VCaP (cell line): ENCODE data around the gene ITGA2.

Experiments
- H3K27ac ChIP-seq: fragments of 450-650 bp; 2 replicates; pipeline ENCODE4 v1.5.1; 2017
- CTCF ChIP-seq: fragments of 450-650 bp; conservative IDR thresholded peaks from 2 replicates; pipeline ENCODE4 v1.5.1; 2017; ENCODE audit warnings: mild to moderate bottlenecking, moderate library complexity

The ITGA2 gene

DNA sequence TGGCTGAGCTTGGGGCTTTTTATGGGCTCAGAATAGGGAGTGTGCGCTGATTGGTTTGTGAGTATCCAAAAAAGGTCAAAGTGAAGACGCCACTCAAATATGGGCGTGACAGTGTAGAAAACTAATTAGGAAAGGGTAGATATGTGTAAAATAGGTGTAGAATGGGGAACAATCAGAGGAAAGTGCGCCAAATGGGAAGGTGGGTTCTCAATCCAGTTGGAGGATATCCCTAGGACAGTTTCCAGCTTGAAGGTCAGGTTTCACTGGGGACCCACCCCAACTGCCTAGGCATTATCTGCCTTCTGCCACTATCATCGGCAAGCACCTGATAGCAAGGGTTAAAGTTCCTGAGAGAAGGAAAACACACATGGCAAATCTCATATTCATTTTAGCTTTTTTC, 129.7 kb downstream of the ITGA2 start:
- no peak for TF ChIP-seq CTCF
- no peak overlapping the region for H3K27ac ChIP-seq

- no peak overlapping the region for H3K27ac ChIP-seq
- TF ChIP-seq CTCF, result no peak
These were observed 131.0 kb downstream of the ITGA2 start for GRCh38 chr5:53120165-53120564.

GRCh38 chr5:53123702-53124101, 134.6 kb downstream of the ITGA2 start:
- peak; percentile 43 for TF ChIP-seq CTCF
- H3K27ac ChIP-seq, result no peak overlapping the region

GRCh38 chr5:53126521-53126920, 137.4 kb downstream of the ITGA2 start:
- TF ChIP-seq CTCF, result no peak
- no peak overlapping the region for H3K27ac ChIP-seq

DNA sequence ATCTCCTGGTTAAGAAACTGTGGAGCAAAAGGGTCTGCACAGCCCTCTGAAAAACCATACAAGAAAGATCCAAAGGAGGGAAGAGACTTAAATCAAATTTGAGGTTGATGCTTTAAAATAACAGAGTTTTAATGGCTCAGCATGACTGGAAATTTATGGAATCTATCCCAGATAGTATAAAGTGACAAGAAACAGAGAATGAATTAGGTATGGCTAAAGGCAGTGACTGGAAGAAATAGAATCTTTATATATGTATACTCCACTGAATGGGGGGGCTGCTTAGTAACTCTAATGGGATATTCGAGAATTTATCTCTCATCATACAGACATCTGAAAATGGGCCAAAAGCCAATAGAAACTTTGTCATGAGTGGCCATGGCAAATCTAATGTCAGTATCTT, 138.0 kb downstream of the ITGA2 start:
- H3K27ac ChIP-seq, result no peak overlapping the region
- TF ChIP-seq CTCF, result no peak

- no peak overlapping the region for H3K27ac ChIP-seq
- TF ChIP-seq CTCF, result no peak
These were observed 139.3 kb downstream of the ITGA2 start for GRCh38 chr5:53128481-53128880.

DNA sequence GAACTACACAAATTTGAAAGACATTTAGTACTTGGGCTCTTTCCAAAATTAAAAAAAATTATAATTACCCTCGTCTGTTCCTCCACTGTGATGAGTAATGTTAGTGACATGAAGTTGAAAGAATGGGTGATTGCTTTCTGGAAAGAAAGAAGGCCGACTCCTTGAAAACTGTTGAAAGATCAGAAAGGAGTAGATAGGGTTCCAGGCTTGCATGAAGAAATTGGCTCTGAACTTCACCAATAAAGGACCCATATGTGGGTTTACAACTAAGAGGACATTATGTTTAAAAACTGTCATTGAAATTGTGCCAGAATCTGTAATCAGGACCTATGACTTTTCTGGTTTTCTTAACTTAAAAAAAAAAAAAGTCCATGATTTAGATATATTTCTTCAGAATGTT, 141.1 kb downstream of the ITGA2 start:
- no peak overlapping the region for H3K27ac ChIP-seq
- TF ChIP-seq CTCF, result no peak

GRCh38 chr5:53133020-53133419, 143.9 kb downstream of the ITGA2 start:
- no peak overlapping the region for H3K27ac ChIP-seq
- no peak for TF ChIP-seq CTCF
